H1 (cell line): ENCODE data around the gene API5. TPM values are rescaled to one million over a fixed set of nuclear protein-coding genes. Genes with fewer than 3 reads are reported as not detected.
A peak's percentile ranks its signal among the peaks of the same experiment; 100 is the strongest.

Source experiments
- CTCF ChIA-PET: fragments of 300-600 bp; sonication (Branson Sonifier 250); formaldehyde crosslinking; loops from one replicate; lab custom pipeline; 2021; ENCODE audit not compliant: partially characterized antibody; lab: Charles Lee
- POLR2A ChIA-PET: fragments of 300-600 bp; sonication (Branson Sonifier 250); formaldehyde crosslinking; loops from one replicate; lab custom pipeline; 2021; ENCODE audit warnings: inconsistent platforms; ENCODE audit not compliant: partially characterized antibody; lab: Charles Lee
- DNase-seq, 2 experiments: peaks; one replicate each; pipeline versions ENCODE4 v3.0.0 to v3.0.0-alpha.2; 2010 to 2022; ENCODE audit warnings: low spot score in 2 of 2, low read depth in 1 of 2, mixed read lengths in 1 of 2
- FAIRE-seq: peaks from 2 replicates; lab custom pipeline; 2011; peaks lifted over from hg19 to GRCh38; lab: Jason Lieb, UNC
- H2AFZ ChIP-seq: 2 replicates; pipeline ENCODE4 v1.8.1; 2012; ENCODE audit warnings: low read length, inconsistent platforms
- H2AK5ac ChIP-seq: 2 replicates; pipeline ENCODE4 v1.6.1; 2013; ENCODE audit warnings: low read depth, low read length
- H2BK120ac ChIP-seq: replicated peaks from 2 replicates; pipeline ENCODE3; 2013; ENCODE audit warnings: low read depth, low read length, inconsistent platforms
- H2BK12ac ChIP-seq: 2 replicates; pipeline ENCODE4 v1.6.1; 2013; ENCODE audit warnings: low read depth, low read length
- H2BK15ac ChIP-seq: 2 replicates; pipeline ENCODE4 v1.6.1; 2013; ENCODE audit warnings: low read length
- H2BK20ac ChIP-seq: 2 replicates; pipeline ENCODE4 v1.6.1; 2013; ENCODE audit warnings: low read length
- H2BK5ac ChIP-seq: 2 replicates; pipeline ENCODE4 v1.6.1; 2013; ENCODE audit warnings: low read depth, low read length
- H3K14ac ChIP-seq: 2 replicates; pipeline ENCODE4 v1.6.1; 2013; ENCODE audit warnings: inconsistent platforms; ENCODE audit not compliant: insufficient read length
- H3K18ac ChIP-seq: 2 replicates; pipeline ENCODE4 v1.6.1; 2013; ENCODE audit warnings: low read length; ENCODE audit errors: extremely low read depth
- H3K23ac ChIP-seq: 2 replicates; pipeline ENCODE4 v1.6.1; 2013; ENCODE audit warnings: inconsistent platforms; ENCODE audit not compliant: insufficient read length
- H3K23me2 ChIP-seq: 2 replicates; pipeline ENCODE4 v1.6.1; 2013; ENCODE audit warnings: low read depth, low read length
- H3K27ac ChIP-seq: 2 replicates; pipeline ENCODE4 v1.6.1; 2011; ENCODE audit warnings: low read depth, low read length, inconsistent platforms
- H3K27me3 ChIP-seq, 4 experiments: replicated peaks in 1 of 4; 1 replicate in 1 of 4; 2 replicates in 3 of 4; pipeline versions ENCODE4 v1.6.1 to v1.8.1; 2011 to 2013; ENCODE audit warnings: low read length in 3 of 4, mild to moderate bottlenecking in 3 of 4, inconsistent platforms in 2 of 4, mixed read lengths in 2 of 4, moderate library complexity in 1 of 4; ENCODE audit not compliant: control insufficient read depth in 3 of 4, insufficient read depth in 3 of 4; ENCODE audit errors: extremely low read depth in 1 of 4
- H3K36me3 ChIP-seq, 4 experiments: 2 replicates each; pipeline versions ENCODE4 v1.6.1 to v1.8.1; 2011 to 2013; ENCODE audit warnings: mild to moderate bottlenecking in 4 of 4, low read length in 3 of 4, moderate library complexity in 2 of 4, control low read depth in 1 of 4, inconsistent platforms in 1 of 4; ENCODE audit not compliant: insufficient read depth in 4 of 4, control insufficient read depth in 2 of 4
- H3K4ac ChIP-seq: replicated peaks from 2 replicates; pipeline ENCODE3; 2013; ENCODE audit warnings: low read length, low read depth, mixed read lengths, inconsistent platforms; ENCODE audit not compliant: insufficient read length
- H3K4me1 ChIP-seq, 4 experiments: replicated peaks in 1 of 4; 1 replicate in 1 of 4; 2 replicates in 3 of 4; pipeline versions ENCODE4 v1.6.1 to v1.8.1; 2011 to 2013; ENCODE audit warnings: low read length in 3 of 4, inconsistent platforms in 2 of 4, mixed read lengths in 1 of 4; ENCODE audit not compliant: insufficient read depth in 4 of 4, control insufficient read depth in 3 of 4
- H3K4me2 ChIP-seq, 2 experiments: 2 replicates each; pipeline versions ENCODE4 v1.6.1 to v1.8.1; 2011 to 2013; ENCODE audit warnings: low read depth in 2 of 2, low read length in 2 of 2, control low read depth in 1 of 2, inconsistent platforms in 1 of 2, mild to moderate bottlenecking in 1 of 2; ENCODE audit not compliant: insufficient read depth in 1 of 2
- H3K4me3 ChIP-seq, 4 experiments: fragments of 200-600, 300-600 bp in 1 of 4; sonication (generic), shearing (Covaris generic), sonication (Bioruptor Twin) in 1 of 4; 2 replicates each; pipeline versions ENCODE4 v1.5.1 to v1.8.1; 2011 to 2016; ENCODE audit warnings: low read length in 4 of 4, low read depth in 3 of 4, control low read depth in 2 of 4, inconsistent platforms in 2 of 4, mild to moderate bottlenecking in 2 of 4, mixed read lengths in 1 of 4, moderate library complexity in 1 of 4; ENCODE audit not compliant: insufficient read depth in 2 of 4; ENCODE audit errors: extremely low read depth in 1 of 4
- H3K56ac ChIP-seq: replicated peaks from 2 replicates; pipeline ENCODE3; 2013; ENCODE audit warnings: low read depth, mild to moderate bottlenecking, mixed read lengths, low read length, inconsistent platforms; ENCODE audit not compliant: insufficient read length
- H3K79me1 ChIP-seq: 2 replicates; pipeline ENCODE4 v1.6.1; 2013; ENCODE audit warnings: low read depth, low read length, control low read depth
- H3K79me2 ChIP-seq, 2 experiments: 2 replicates each; pipeline versions ENCODE4 v1.6.1 to v1.8.1; 2012 to 2013; ENCODE audit warnings: low read length in 2 of 2, mild to moderate bottlenecking in 2 of 2, inconsistent platforms in 1 of 2; ENCODE audit not compliant: insufficient read depth in 2 of 2, control insufficient read depth in 1 of 2
- H3K9ac ChIP-seq, 4 experiments: replicated peaks in 1 of 4; 1 replicate in 1 of 4; 2 replicates in 3 of 4; pipeline versions ENCODE4 v1.6.1 to v1.8.1; 2011 to 2013; ENCODE audit warnings: low read depth in 3 of 4, low read length in 3 of 4, control low read depth in 2 of 4, mild to moderate bottlenecking in 2 of 4, moderate library complexity in 2 of 4, inconsistent platforms in 1 of 4; ENCODE audit errors: extremely low read depth in 1 of 4
- H3K9me3 ChIP-seq, 2 experiments: 2 replicates each; pipeline versions ENCODE4 v1.6.1 to v1.8.1; 2012 to 2013; ENCODE audit warnings: mild to moderate bottlenecking in 2 of 2, moderate library complexity in 2 of 2, control low read depth in 1 of 2, inconsistent platforms in 1 of 2, low read depth in 1 of 2, low read length in 1 of 2, mixed read lengths in 1 of 2; ENCODE audit not compliant: insufficient read depth in 2 of 2
- H4K20me1 ChIP-seq, 2 experiments: replicated peaks in 1 of 2; 2 replicates each; pipeline versions ENCODE3 to v1.8.1; 2011 to 2013; ENCODE audit warnings: inconsistent platforms in 2 of 2, low read length in 2 of 2, mild to moderate bottlenecking in 1 of 2; ENCODE audit not compliant: insufficient read depth in 2 of 2, control insufficient read depth in 1 of 2
- H4K5ac ChIP-seq: 2 replicates; pipeline ENCODE4 v1.6.1; 2013; ENCODE audit warnings: low read length, low read depth, mixed read lengths, inconsistent platforms; ENCODE audit not compliant: insufficient read length
- H4K8ac ChIP-seq: 2 replicates; pipeline ENCODE4 v1.8.0; 2013; ENCODE audit warnings: mild to moderate bottlenecking, moderate library complexity, low read length, inconsistent platforms; ENCODE audit not compliant: insufficient read depth; ENCODE audit errors: extremely low read depth
- H4K91ac ChIP-seq: replicated peaks from 2 replicates; pipeline ENCODE3; 2013; ENCODE audit warnings: low read length, mixed read lengths, inconsistent platforms; ENCODE audit not compliant: insufficient read length
- BCL11A ChIP-seq, 2 experiments: IDR thresholded peaks; one replicate each; pipeline ENCODE4 v1.6.1; 2011; ENCODE audit warnings: low read depth in 2 of 2, low read length in 2 of 2, mild to moderate bottlenecking in 2 of 2
- CBX8 ChIP-seq: fragments of 300-800, 300-1000 bp; sonication (generic); IDR thresholded peaks from 2 replicates; pipeline ENCODE4 v1.7.1; 2016; ENCODE audit warnings: low read depth, low read length, borderline replicate concordance
- CTBP2 ChIP-seq: IDR thresholded peaks from 2 replicates; pipeline ENCODE4 v1.7.0; 2011; ENCODE audit warnings: borderline replicate concordance, mild to moderate bottlenecking, moderate library complexity, mixed read lengths, low read length; ENCODE audit not compliant: insufficient read depth, insufficient read length
- POLR2AphosphoS5 ChIP-seq: IDR thresholded peaks from 2 replicates; pipeline ENCODE4 v1.6.1; 2011; ENCODE audit warnings: low read depth, low read length
- SIN3A ChIP-seq, 2 experiments: IDR thresholded peaks in 1 of 2; conservative IDR thresholded peaks in 1 of 2; 2 replicates each; pipeline ENCODE4 v1.6.1; 2011 to 2012; ENCODE audit warnings: low read length in 2 of 2, improper control_type of control experiment in 1 of 2, low read depth in 1 of 2, mild to moderate bottlenecking in 1 of 2
- SIRT6 ChIP-seq: IDR thresholded peaks from one replicate; pipeline ENCODE4 v1.7.1; 2012; ENCODE audit warnings: low read length, inconsistent platforms
- SIX5 ChIP-seq: IDR thresholded peaks from 2 replicates; pipeline ENCODE4 v1.6.1; 2011; ENCODE audit warnings: mild to moderate bottlenecking, low read depth, low read length
- SRF ChIP-seq: IDR thresholded peaks from 2 replicates; pipeline ENCODE4 v1.6.1; 2011; ENCODE audit warnings: mild to moderate bottlenecking, low read depth, low read length, moderate library complexity
- TBP ChIP-seq: IDR thresholded peaks from 2 replicates; pipeline ENCODE4 v1.6.1; 2011; ENCODE audit warnings: low read depth, low read length, improper control_type of control experiment
- TEAD4 ChIP-seq: IDR thresholded peaks from 2 replicates; pipeline ENCODE4 v1.6.1; 2012; ENCODE audit warnings: low read depth, low read length, inconsistent platforms, mixed read lengths
- WGBS, 2 experiments: shearing (Covaris generic) in 1 of 2; methylation state at CpG; one replicate each; pipeline versions ENCODE4 v1.1.6 to v1.1.7; 2013 to 2015; ENCODE audit warnings: low lambda C conversion rate in 2 of 2, mixed read lengths in 2 of 2, inconsistent platforms in 1 of 2, low coverage in 1 of 2, missing lambda C conversion rate in 1 of 2; ENCODE audit not compliant: insufficient replicate concordance in 2 of 2, insufficient coverage in 1 of 2, insufficient read length in 1 of 2; ENCODE audit errors: extremely low coverage in 1 of 2, missing lambda C conversion rate in 1 of 2; 5-methylcytosine and 5-hydroxymethylcytosine counted together
- polyA plus RNA-seq, 7 experiments: library from polyadenylated mRNA; depleted of rRNA in 3 of 7; stranded (reverse) in 5 of 7; unstranded in 2 of 7; fragments of >200 nt in 5 of 7; fragments of 200-250 nt in 2 of 7; gene quantifications; 1 replicate in 5 of 7; 2 replicates in 1 of 7; 4 replicates in 1 of 7; pipeline versions ENCODE4 v1.2.1 to v1.2.3, GENCODE V29; 2011 to 2013; ENCODE audit warnings: missing spikeins in 2 of 7, mixed read lengths in 2 of 7
- total RNA-seq: library from RNA; stranded (reverse); fragmentation: NEBNext Ultra II Directional; extraction: Animal tissue kit (Norgen Biotek cat#: 25700); gene quantifications from 2 replicates; pipeline ENCODE4 v1.2.1, GENCODE V29; 2021
- TF ChIP-seq, protein P1 (sequence below): IDR thresholded peaks from 2 replicates; pipeline ENCODE4 v1.6.1; 2012; ENCODE audit warnings: low read length, inconsistent platforms

Gene API5
- total and polyA plus RNA-seq, 2 of the 8 experiments (the other 6 are each of a cell fraction or from before 2014, with no cell fraction given) = 39.1 to 155 TPM

- peak overlapping the region; percentile 69; the same call in 1 of the 2 replicates for H2AFZ ChIP-seq
- peak overlapping the region; percentile 40 for H3K4ac ChIP-seq
- peak overlapping the region; percentile 59 for H2BK120ac ChIP-seq
- no peak overlapping the region for H3K14ac ChIP-seq
- peak overlapping the region; percentile 89 for H4K5ac ChIP-seq
- no peak for FAIRE-seq
- H3K79me1 ChIP-seq = peaks cover 2% of the 10 kb centered on the region; the same call in 1 of the 2 replicates
- H3K56ac ChIP-seq = no peak overlapping the region
- no peak overlapping the region for H2BK12ac ChIP-seq
- H3K18ac ChIP-seq = 0 out of 2 replicates have a peak overlapping the region, but pooled peaks have one; percentile 62
- peak overlapping the region; percentile 99 for H2BK5ac ChIP-seq
- ChIA-PET CTCF (interaction anchor here (1.6 kb wide), 1 partner anchor 75 kb away, joined by 3 read pairs; no protein-coding TSS in a partner anchor), POLR2A (interaction anchor here (0.8 to 4.8 kb wide), 8 partner anchors 9 to 46 kb away, joined by 3 to 38 read pairs (median 5); partner anchors contain the start of gene API5)
- no peak overlapping the region for H4K91ac ChIP-seq
- peaks cover 0 to 6% (median 4%) of the 10 kb centered on the region in 4 experiments; a peak in 3 of 7 replicates for H3K4me1 ChIP-seq
- H3K27me3 ChIP-seq = no peaks in the 10 kb centered on the region
- peak overlapping the region; percentile 98 for H3K27ac ChIP-seq
- peak overlapping the region; percentile 91 to 99 (median 98) for H3K9ac ChIP-seq
- peaks cover 4% of the 10 kb centered on the region; the same call in 1 of the 2 replicates for H3K23me2 ChIP-seq
- H2BK20ac ChIP-seq = no peak overlapping the region
- H3K23ac ChIP-seq = no peak overlapping the region
- peaks cover 21 to 43% of the 10 kb centered on the region in 2 experiments for H3K79me2 ChIP-seq
- 17% methylated on average over 16 of the region's 16 CpGs; no CpG with 5 or more reads in 1 of the 2 experiments for WGBS, 2 experiments
- no peak for DNase-seq
- peaks cover 0 to 5% of the 10 kb centered on the region in 2 experiments for H4K20me1 ChIP-seq
- H3K36me3 ChIP-seq = no peaks in the 10 kb centered on the region
- H4K8ac ChIP-seq = peak overlapping the region; percentile 91; the same call in 1 of the 2 replicates
- no peak overlapping the region for H2BK15ac ChIP-seq
- peak overlapping the region; percentile 89 to 92 for H3K4me2 ChIP-seq
- peak overlapping the region; percentile 71 to 97 (median 88) for H3K4me3 ChIP-seq
- H3K9me3 ChIP-seq = no peaks in the 10 kb centered on the region
- no peak overlapping the region for H2AK5ac ChIP-seq
- no peak for TF ChIP-seq CTBP2
- no peak for TF ChIP-seq SRF
- TF ChIP-seq SIN3A (conservative IDR thresholded peaks at IDR 0.05 in 1 of 2, IDR thresholded peaks at IDR 0.05 in 1 of 2; ENCODE audit: low read depth in 1 of 2, low read length in 2 of 2) = no peak
- no peak for TF ChIP-seq BCL11A (IDR thresholded peaks at IDR 0.05; ENCODE audit: low read depth in 2 of 2, low read length in 2 of 2)
- TF ChIP-seq POLR2AphosphoS5 = no peak; the same call in 1 of the 2 replicates
- TF ChIP-seq, protein P1, sequence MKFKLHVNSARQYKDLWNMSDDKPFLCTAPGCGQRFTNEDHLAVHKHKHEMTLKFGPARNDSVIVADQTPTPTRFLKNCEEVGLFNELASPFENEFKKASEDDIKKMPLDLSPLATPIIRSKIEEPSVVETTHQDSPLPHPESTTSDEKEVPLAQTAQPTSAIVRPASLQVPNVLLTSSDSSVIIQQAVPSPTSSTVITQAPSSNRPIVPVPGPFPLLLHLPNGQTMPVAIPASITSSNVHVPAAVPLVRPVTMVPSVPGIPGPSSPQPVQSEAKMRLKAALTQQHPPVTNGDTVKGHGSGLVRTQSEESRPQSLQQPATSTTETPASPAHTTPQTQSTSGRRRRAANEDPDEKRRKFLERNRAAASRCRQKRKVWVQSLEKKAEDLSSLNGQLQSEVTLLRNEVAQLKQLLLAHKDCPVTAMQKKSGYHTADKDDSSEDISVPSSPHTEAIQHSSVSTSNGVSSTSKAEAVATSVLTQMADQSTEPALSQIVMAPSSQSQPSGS = no peak
- TF ChIP-seq CBX8 = no peak
- TF ChIP-seq TEAD4 = no peak
- TF ChIP-seq TBP = no peak; the same call in 1 of the 2 replicates
- TF ChIP-seq SIX5 = no peak
- no peak for TF ChIP-seq SIRT6
Measured at GRCh38 chr11:43358279-43358800, 46.5 kb downstream of the API5 start.
